Ectodermal cell (in vitro differentiated cells): ENCODE data around the gene INTS7.

ENCODE experiments used
- H3K27ac ChIP-seq: 2 replicates; pipeline ENCODE4 v1.7.0; 2013; ENCODE audit warnings: mild to moderate bottlenecking, low read depth, low read length; ENCODE audit not compliant: insufficient read depth, poor library complexity, severe bottlenecking
- H3K27me3 ChIP-seq: 2 replicates; pipeline ENCODE4 v1.7.0; 2013; ENCODE audit warnings: mild to moderate bottlenecking, low read length; ENCODE audit not compliant: insufficient read depth, control insufficient read depth, poor library complexity, severe bottlenecking
- H3K36me3 ChIP-seq: one replicate; pipeline ENCODE4 v1.7.0; 2013; ENCODE audit warnings: low read length; ENCODE audit not compliant: control insufficient read depth, insufficient read depth
- H3K4me1 ChIP-seq: one replicate; pipeline ENCODE4 v1.7.0; 2013; ENCODE audit warnings: low read length; ENCODE audit not compliant: control insufficient read depth, insufficient read depth
- H3K4me3 ChIP-seq: 2 replicates; pipeline ENCODE4 v1.7.0; 2013; ENCODE audit warnings: low read depth, low read length, control low read depth; ENCODE audit not compliant: insufficient read depth
- H3K9me3 ChIP-seq: 2 replicates; pipeline ENCODE4 v1.7.0; 2013; ENCODE audit warnings: mild to moderate bottlenecking, low read length, moderate library complexity; ENCODE audit not compliant: control insufficient read depth
- WGBS, 2 experiments: methylation state at CpG; one replicate each; pipeline ENCODE4 v1.1.7; 2013; ENCODE audit warnings: missing lambda C conversion rate in 2 of 2; 5-methylcytosine and 5-hydroxymethylcytosine counted together

INTS7 gene

DNA sequence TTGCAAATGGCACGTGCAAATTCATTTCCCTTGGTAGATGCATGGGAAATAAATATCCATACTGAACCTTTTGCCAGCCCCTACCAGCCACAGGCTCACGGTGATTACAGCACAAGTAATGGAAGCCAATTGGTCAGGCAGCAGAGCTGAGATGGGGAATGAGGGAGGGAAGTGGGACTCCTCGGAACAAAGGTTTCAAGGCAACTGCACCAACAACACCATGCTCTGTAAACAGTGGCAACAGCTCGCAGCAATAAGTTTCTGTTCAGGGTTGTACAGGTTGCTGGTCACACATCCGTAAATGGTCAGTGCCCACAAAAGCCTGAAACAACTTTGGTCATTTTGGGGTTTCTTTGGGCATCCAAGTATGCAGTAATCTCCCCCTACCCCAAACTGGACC, 142.1 kb downstream of the INTS7 start:
- Histone ChIP-seq H3K4me3 (no peak overlapping the region), H3K4me1 (no peaks in the 10 kb centered on the region), H3K36me3 (no peaks in the 10 kb centered on the region), H3K9me3 (no peaks in the 10 kb centered on the region), H3K27ac (no peak overlapping the region), H3K27me3 (peaks cover 8% of the 10 kb centered on the region)
- WGBS, 2 experiments, result 81% methylated on average over 5 of the region's 5 CpGs

- Histone ChIP-seq H3K27ac (no peak overlapping the region), H3K36me3 (no peaks in the 10 kb centered on the region), H3K9me3 (no peaks in the 10 kb centered on the region), H3K27me3 (peaks cover 8% of the 10 kb centered on the region), H3K4me3 (no peak overlapping the region), H3K4me1 (no peaks in the 10 kb centered on the region)
- 99% methylated on average over 3 of the region's 3 CpGs for WGBS, 2 experiments
Observed at GRCh38 chr1:211892577-211892976, 142.8 kb downstream of the INTS7 start.

GRCh38 chr1:211891708-211892107, 143.6 kb downstream of the INTS7 start:
- WGBS, 2 experiments, result 94 to 100% methylated on average over 1 of the region's 1 CpG
- H3K4me3 ChIP-seq, result no peak overlapping the region
- H3K4me1 ChIP-seq, result peaks cover 3% of the 10 kb centered on the region

More at GRCh38 chr1:211891708-211892107, 143.6 kb downstream of the INTS7 start:
- Histone ChIP-seq H3K27ac (no peak overlapping the region), H3K27me3 (peaks cover 8% of the 10 kb centered on the region), H3K36me3 (no peaks in the 10 kb centered on the region), H3K9me3 (no peaks in the 10 kb centered on the region)
